HG03520 (cell line): ENCODE measurements around the gene C10orf62.
"Not testable (repeated sequence)": the region's sequence is repeated elsewhere in the genome, so short reads cannot be mapped to it uniquely, and the experiment has no call there.

Experiments
- ATAC-seq: cut with Tn5 transposase; IDR thresholded peaks from one replicate; pipeline ENCODE4 v1.9.1; 2021; ENCODE audit warnings: mild to moderate bottlenecking, moderate library complexity; ENCODE audit not compliant: unreplicated experiment

The C10orf62 gene, protein sequence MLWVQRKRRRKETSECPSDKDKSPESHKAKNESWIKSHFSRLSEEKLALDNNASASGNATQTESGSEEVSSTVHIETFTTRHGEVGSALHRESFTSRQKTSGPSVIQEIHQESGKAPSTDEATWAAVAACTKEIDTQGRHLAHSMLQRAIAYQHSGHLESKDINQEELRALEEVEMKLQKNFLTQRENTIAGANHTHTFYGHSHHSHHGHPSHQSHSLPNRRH

DNA sequence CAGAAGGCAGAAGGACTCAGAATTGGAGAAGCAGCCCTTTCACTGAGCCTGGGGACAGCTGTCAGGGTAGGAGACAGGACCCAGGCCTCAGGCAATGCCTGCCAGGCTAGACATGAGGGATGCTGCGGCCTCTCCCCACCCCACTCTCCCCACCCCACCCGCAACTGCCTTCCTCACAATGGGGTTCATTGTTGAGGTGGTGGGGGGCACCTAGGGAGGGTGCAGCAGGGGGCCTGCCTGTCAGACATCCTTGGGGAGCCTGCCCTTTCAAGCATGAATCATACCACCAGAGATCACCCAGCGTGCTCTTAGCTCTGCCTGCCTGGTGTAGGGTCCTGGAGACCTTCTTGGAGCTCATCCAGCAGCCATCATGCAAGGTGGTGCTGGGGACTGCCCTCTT, at the start of gene C10orf62:
TSS of gene C10orf62 (plus strand) at position 243 of the 400 bp plus-strand sequence. CDS start 177 bp downstream, outside the sequence.
- ATAC-seq: no peak

DNA sequence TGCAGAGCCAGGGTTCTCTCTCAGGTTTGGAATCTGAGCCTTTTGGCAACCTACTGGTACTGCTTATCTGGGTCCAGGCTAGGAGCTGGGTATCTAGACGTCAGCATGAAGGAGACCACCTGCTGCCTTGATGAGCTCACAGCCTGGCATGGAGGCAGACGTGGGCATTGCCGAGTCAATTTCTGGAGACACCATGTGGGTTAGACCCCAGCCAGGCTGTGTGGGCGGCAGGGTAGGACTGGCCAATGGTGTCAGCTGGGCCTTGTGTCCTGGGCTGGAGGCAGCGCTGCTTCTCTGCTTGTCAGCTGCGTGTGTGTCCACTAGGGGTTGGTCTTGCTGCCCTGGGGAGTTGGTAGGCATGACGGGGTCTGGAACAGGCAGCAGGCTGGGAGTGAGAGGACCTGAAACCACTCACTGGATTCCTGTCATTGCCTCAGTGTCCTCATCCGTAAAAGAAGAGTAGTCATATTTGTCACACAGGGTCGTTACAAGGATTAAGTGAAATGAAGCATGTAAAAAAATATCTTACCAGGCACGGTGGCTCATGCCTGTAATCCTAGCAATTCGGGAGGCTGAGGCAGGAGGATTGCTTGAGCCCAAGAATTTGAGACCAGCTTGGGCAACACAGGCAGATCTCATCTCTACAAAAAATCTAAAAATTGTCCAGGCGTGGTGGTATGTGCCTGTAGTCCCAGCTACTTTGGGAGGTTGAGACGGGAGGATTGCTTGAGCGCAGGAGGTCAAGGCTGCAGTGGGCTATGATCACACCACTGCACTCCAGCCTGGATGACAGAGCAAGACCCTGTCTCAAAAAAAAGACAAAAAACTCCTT, 48.6 kb upstream of the C10orf62 start:
- no peak for ATAC-seq

DNA sequence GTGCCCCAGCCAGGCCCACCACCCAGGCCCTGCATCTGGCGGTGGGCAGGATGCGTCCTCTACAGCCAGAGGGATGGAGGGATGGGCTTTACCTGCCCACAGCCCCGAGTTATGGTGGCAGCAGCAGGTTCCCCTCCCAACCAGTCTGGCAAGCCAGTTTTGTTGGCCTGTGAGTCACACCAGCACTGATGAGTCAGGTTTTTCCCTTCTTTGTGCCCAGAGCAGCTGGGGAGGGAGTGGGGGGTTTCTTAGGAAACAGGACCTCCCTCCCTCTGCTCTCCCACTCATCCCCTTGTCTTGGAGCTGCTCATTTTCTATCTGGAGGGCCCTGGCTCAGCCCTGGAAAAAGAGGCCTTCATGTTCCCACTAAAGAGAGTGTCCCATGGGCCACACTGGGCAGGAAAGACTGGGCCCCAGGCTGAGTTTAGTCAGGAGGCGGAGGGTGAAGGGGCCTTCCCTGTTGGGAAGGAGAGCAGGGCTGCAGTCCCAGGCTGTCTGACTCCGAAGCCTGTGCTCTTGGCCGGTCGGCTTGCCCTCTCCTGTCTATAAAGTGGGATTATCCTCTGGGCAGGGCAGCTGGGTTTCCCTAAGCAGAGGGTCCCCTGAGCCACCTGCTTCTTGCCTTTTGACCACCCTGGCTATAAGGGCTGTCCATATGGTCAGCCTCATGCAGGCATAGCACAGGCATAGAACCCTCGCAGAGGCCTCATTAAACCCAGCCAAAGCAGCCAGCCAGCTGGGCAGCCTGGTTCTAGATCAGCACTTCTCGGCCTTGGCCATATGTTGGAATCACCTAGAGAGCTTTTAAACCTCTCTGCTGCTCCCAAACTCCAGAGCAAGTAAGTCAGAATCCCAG, 47.1 kb upstream of the C10orf62 start:
- ATAC-seq: no peak

DNA sequence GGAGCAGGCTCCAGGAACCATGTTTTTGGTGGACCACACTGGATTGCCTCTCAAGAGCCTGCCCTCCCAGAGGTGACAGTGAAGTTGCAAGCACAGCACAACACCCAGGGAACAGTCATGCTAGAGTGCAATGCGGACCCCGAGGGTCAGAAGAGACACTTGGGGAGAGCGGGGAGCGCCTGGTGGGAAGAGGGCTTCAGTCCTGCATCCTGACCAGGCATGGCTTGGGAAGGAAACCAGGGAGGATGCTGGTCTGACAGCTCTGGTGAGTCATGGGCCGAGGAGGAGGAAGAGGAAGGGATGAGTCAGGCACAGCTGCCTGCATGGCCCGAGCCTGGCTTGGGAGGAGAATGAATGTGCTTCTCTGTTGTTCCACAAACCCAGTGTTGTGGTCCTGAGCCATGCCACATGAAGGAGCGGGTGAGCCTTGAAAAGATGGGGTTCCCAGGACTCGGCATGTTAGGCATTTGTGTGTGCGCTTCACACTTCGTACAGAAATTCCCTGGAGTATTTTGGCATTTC, 46.4 kb upstream of the C10orf62 start:
- no peak for ATAC-seq

DNA sequence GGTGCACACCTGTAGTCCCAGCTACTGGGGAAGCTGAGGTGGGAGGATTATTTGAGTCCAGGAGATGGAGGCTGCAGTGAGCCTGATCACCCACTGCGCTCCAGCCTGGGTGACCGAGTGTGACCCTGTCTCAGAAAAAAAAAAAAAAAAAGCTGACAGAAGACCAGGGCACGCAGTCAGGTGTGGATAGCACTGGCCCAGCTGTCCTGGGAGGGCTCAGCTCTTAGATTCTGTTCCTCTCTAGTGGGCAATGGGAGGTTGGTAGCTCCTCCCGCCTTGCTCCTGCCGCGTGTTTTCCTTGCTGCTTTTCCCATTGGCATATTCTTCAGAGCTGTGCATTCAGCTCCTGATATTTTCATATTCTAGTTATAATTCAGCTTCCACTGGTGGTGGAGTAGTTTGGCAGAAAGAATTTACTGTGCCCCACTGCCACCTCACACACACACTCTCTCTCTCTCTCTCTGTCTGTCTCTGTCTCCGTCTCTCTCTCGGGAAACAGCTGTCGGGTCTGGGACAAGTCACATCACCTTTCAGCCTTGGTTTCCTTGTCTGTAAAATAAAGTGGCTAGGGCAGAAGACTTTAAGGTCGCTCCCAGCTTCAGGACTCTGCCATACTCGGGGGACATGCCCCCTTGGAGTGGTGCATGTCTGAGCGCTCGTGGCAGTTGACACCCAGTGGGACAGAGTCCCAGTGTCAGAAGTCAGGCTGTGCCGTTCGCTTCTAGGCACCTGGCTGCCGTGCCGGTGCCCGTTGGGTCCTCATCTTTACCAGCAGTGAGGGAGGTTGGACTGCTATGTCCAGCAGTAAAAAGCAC, 42.9 kb upstream of the C10orf62 start:
- no peak for ATAC-seq

DNA sequence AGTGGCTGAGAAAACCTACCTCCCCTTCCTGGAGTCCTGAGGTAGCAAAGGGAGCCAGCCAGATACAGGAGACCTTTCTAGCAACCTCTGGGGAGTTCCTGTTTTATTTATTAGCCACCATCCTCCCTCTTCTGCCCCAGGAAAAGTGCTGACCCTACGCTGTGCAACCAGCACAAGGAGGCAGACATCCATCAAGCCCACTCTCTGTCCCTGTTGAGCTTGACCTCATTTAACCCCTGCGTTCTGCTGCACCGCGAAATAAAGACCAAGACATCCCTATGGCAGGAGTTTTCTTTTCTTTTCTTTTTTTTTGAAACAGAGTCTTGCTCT, 42.3 kb upstream of the C10orf62 start:
- ATAC-seq: no peak

DNA sequence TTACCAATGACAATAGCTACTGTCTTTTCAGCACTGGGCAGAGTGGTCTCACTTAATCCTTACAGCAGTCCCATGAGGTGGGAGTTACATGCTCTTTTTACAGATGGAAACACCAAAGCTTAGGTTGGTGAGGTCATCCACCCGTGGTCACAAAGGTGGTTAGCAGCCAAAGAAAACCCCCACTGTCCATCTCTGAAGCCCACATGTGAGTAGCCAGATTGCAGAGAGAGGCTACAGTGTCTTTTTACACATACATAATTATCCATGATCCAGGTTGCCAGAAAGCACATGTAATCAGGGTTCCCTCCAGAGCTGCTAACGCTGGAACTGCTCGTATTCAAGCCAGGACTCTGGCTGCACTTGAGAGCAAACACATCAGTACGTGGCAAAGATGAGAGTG, 41.6 kb upstream of the C10orf62 start:
- no peak for ATAC-seq

DNA sequence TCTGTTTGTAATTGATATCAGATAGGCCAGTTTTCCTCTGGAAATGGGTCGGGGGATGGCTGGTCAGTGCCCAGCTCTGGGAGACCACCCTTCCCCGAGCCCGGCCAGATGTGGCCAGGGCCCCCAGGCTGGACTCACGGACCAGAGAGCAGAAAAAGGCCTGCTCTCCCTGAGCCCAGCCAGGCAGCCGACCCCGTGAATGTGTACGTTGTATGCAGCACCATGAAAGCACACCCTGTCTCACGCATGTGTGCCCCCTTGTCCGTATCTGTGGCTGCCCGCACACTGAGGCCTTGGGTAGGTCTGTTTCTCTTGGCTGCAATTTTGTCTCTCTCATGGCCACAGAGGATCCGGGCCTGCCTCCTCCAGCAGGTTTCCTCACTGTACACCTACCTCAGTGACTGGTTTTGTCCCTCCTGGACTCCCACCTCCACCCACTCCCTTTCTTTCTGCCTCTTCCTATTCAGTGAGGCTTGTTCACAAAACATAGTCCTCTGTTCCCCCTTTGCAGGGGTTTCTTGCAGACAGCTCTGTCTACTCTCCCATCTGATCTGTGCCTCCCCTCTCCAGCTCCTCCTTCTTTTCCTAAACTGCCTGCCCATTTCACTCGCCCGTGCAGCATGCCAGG, 40.6 kb upstream of the C10orf62 start:
- no peak for ATAC-seq

DNA sequence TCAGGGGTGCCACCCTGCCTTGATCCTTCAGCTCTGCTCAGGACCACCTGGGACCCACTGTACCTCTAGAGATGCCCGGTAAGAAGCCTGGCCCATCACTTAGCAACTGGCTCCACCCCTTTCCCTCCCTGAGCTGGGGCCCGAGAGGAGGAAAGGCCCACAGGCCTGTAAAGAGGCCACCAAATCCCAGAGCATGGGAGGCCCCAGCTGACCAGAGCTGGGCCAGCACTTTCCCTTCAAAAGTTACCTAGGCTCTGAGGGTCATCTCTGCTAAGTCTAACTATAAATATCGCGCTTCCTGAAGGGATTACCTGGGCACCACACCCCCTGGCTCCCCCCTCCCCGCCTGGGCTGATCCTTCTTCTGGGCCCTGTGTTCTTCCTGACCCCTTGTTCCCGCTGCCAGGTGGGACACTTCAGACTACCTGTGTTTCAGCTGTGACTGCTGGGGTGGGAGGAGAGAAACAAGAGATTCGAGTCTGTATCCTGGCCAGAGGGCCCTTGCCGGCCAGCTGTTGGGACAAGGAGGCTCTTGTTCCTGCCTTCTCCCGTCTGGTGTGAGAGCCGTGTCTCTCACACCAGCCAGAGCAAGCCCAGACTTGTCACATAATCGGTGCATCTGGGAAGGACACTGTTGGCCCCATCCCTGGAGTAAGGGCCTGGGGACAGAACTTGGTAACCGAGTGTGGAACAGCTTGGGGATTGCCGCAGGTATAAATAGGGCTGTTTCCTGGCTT, 39.8 kb upstream of the C10orf62 start:
- ATAC-seq: no peak

DNA sequence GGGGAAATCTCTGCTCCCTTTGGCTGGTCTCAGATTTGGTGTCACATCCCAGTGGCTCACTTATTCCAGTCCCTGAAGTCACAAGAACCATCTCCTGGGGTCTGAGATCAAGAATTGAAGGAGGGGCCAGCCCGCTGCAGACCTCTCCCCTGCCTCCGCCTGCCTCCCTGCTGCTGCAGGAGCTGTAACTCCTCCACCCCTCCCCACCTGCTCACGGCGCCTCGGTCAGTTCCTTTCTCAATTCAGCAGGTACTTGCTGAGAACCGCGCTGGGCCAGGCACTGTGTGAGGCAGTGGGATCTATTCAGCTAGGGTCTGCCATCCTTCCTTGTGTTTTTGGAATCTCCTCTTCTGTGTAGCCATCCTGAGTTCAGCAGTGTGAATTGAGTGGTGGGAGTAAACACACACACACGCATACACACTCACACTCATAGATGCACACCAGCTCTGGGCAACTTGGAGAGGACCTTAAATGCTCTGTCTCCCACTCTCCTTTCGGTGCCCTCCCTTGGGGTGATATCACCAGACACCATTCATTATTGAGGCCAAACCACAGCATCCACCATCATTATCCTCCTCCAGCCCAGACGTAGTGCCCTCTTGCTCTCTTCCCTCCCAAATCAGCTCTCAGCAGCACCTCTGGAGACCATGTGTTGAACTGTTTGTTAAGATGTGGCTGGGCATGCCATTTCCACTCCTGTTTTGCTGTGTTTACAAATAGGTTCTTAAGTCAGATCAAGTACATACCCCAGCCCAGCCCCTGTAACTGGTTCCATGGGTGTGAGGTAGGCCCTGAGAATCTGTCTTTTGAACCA, 39.0 kb upstream of the C10orf62 start:
- ATAC-seq: no peak

DNA sequence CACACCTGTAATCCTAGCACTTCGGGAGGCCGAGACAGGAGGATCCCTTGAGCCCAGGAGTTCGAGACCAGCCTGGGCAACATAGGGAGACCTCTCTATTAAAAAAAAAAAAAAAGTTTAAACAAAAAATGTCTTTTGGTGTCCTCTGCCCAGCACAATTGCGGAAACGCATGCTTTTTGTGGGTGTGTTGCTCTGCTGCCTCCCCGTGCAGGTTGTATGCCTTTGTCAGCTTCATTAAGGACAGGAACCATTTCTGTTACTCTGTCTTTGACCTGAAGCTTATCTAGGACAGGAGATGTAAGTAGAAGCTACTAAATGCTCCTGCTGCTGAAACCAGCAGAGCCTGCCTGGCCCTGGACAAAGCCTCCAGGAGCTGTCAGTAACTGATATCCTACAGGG, 38.2 kb upstream of the C10orf62 start:
- no peak for ATAC-seq

DNA sequence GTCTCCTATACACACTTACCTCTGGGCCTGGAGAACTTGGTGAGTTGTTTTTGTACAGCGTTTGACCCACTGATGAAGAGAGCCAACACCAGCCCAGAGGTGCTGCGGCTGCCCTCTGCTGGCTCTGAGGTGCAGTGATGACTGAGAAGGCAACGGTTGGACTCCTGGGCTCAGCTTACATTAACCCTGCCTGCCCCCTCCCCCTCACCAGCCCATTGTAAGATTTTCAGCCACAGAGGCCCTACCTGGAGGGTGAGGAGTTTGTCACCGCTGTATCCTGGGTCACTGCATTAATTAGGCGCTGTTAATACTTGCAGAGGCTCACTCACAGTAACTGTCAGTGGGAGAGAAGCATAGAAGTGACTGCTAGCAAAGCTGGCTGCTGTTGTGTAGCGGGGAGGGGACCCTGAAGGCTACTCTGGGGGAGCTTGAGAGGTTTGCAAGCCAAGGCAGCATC, 35.9 kb upstream of the C10orf62 start:
- ATAC-seq: no peak

DNA sequence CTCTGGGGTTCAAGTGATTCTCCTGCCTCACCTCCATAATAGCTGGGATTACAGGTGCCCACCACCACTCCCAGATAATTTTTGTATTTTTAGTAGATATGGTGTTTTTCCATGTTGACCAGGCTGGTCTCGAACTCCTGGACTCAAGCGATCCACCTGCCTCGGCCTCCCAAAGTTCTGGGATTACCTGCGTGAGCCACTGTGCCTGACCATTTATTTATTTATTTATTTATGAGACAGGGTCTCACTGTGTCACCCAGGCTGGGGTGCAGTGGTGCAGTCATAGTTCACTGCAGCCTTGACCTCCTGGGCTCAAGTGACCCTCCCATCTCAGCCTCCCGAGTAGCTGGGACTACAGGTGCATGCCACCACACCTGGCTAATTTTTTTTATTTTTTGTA, 35.2 kb upstream of the C10orf62 start:
- ATAC-seq: not testable (repeated sequence)

DNA sequence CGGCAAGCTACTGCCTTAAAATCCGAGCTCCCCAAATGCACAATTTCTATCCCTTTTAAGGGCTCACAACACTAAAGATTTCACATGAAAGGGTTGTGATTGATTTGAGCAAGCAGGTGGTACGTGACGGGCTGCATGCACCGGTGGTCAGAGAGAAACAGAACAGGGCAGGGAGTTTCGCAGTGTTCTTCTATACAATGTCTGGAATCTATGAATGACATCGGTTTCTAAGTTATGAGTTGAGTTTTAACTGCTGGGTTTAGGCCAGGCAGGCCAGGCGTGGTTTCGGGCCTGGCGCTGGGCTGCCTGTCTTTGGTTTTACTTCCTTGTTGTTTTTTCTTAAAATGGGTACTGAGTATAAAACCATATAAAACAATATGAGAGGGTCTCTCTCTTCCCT, 34.0 kb upstream of the C10orf62 start:
- not testable (repeated sequence) for ATAC-seq

DNA sequence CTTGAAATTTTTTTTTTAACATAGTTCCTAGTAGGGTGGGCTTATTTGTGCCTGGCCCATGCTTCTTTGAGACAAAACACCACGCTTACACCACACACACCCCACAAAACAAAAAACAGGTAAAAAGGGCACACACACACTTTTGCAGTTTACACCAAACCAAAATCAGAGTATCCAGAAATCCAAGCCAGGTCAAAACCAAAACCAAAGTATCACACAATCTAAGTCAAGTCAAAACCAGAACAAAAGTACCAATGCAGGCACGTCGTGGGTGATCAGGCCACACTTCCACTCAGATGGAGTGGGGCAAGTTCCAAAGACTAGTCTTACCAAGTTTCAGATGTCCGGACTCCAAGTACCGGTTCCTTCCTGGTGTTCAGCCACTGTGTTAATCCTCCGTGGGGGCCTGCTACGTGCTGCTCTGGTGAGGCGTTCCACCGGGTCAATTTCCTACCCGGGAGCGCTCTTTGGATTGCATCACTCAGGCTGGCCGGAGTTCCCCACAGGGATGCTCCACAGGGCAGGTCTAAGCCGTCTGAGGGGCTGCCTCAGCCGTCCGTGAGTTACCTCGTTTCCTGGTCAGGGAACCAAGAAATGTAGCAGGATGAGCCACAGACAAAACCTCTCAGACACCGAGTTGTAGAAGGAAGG, 28.7 kb upstream of the C10orf62 start:
- not testable (repeated sequence) for ATAC-seq

DNA sequence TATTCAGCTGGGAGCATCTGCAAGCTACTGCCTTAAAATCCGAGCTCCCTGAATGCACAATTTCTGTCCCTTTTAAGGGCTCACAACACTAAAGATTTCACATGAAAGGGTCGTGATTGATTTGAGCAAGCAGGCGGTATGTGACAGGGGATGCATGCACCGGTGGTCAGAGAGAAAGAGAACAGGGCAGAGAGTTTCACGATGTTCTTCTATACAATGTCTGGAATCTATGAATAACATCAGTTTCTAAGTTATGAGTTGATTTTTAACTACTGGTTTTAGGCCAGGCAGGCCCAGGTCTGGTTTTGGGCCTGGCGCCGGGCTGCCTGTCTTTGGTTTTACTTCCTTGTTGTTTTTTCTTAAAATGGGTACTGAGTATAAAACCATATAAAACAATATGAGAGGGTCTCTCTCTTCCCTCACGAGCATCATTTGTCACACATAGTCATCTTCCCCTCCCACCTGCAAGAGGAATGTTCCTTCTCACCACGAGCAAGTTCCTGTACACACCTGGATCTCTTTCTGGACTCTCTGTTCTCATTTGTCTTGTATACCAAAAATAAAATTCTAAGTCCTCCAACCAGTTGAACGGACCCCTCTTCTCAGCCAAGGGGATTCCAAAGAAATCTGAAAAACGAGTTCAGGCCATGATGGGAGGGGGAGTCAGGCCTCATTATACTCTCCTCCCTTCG, 28.0 kb upstream of the C10orf62 start:
- ATAC-seq: not testable (repeated sequence)

DNA sequence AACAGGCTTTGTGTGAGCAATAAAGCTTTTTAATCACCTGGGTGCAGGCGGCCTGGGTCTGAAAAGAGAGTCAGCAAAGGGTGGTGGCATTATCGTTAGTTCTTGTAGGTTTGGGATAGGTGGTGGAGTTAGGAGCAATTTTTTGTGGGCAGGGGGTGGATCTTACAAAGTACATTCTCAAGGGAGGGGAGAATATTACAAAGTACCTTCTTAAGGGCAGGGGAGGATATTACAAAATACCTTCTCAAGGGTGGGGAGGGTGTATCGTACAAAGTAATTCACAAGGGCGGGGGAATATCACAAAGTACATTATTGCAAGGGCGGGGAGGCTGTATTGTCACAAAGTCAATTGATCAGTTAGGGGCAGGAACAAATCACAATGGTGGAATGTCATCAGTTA, 27.2 kb upstream of the C10orf62 start:
- ATAC-seq: not testable (repeated sequence)
